ENCODE measurements around the gene PRPH. TPM values are rescaled to one million over a fixed set of nuclear protein-coding genes. Genes with fewer than 3 reads are reported as not detected.

PRPH gene
- total and polyA plus RNA-seq, 2 donors (not counting 1 experiment from before 2014, with no cell fraction given), result not detected

DNA sequence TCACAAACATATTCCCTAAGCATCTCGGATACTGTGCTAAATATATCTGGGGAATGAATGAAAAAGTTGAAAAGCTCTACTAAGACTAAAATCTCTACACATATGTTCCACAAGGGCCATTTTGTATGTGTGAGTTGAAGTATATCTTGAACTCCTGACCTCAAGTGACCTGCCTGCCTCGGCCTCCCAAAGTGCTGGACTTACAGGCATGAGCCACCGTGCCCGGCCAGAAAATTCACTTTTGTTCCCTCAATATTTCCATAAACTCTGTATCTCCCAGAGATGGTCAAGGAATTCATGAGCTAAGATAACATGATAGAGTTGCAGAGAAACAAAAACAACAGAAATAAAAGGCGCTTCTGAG is 31.6 kb upstream of the PRPH start:
- Histone ChIP-seq H3K4me2 (replicated peaks; ENCODE audit: low read depth, low read length, poor library complexity, severe bottlenecking) (peak overlapping the region; percentile 92), H3K36me3 (replicated peaks in 1 of 2; ENCODE audit: control extremely low read depth in 1 of 2, control insufficient read depth in 1 of 2, extremely low read depth in 1 of 2, insufficient read depth in 2 of 2, low read length in 1 of 2) (no peaks in the 10 kb centered on the region), H3K9me3 (ENCODE audit: control extremely low read depth in 1 of 3, control insufficient read depth in 2 of 3, insufficient read depth in 1 of 3, low read length in 2 of 3) (no peaks in the 10 kb centered on the region), H3K79me2 (ENCODE audit: control insufficient read depth, insufficient read depth, low read length) (peaks cover 33% of the 10 kb centered on the region), H3K4me1 (ENCODE audit: control insufficient read depth in 2 of 2, insufficient read depth in 2 of 2, low read length in 2 of 2) (peaks cover 4 to 12% of the 10 kb centered on the region in 2 donors), H3K27me3 (replicated peaks in 1 of 4; ENCODE audit: control extremely low read depth in 1 of 4, control insufficient read depth in 3 of 4, insufficient read depth in 4 of 4, low read length in 3 of 4) (no peaks in the 10 kb centered on the region), H4K20me1 (ENCODE audit: control insufficient read depth, insufficient read depth, low read length, poor library complexity, severe bottlenecking) (no peaks in the 10 kb centered on the region), H3K4me3 (ENCODE audit: control extremely low read depth in 1 of 5, extremely low read depth in 1 of 5, insufficient read depth in 1 of 5, low read depth in 2 of 5, low read length in 4 of 5) (no peak overlapping the region), H2AFZ (ENCODE audit: insufficient read depth, low read depth, low read length, poor library complexity, severe bottlenecking) (no peak overlapping the region), H3K27ac (ENCODE audit: low read length in 2 of 2) (no peak overlapping the region), H3K9ac (ENCODE audit: low read length) (no peak overlapping the region)
- peak overlapping the region; percentile 46 for H3K27ac Mint-ChIP-seq
- CTCF ChIA-PET, result interaction anchor here (0.7 to 1.2 kb wide), 6 partner anchors 28 to 200 kb away, joined by 3 to 6 read pairs (median 3); partner anchors contain the start of gene LMBR1L
- intact Hi-C loops (cut with micrococcal nuclease), result no loop called here
- 100% methylated on average over 1 of the region's 5 CpGs for WGBS (ENCODE audit: insufficient coverage)
- DNase-seq, result no peak
- peaks cover 20% of the 10 kb centered on the region for H3K4me1 Mint-ChIP-seq
- H3K27me3 Mint-ChIP-seq, result no peaks in the 10 kb centered on the region
- peak overlapping the region; percentile 90 for H3K4me3 Mint-ChIP-seq
- no peaks in the 10 kb centered on the region for H3K9me3 Mint-ChIP-seq (ENCODE audit: insufficient read depth)
- no peak for TF ChIP-seq EZH2 (IDR thresholded peaks at IDR 0.05; ENCODE audit: borderline replicate concordance, insufficient read depth, low read depth, low read length, poor library complexity, severe bottlenecking)
- no peak for TF ChIP-seq CTCF (IDR thresholded peaks at IDR 0.05)
- ATAC-seq (ENCODE audit: low read depth), result no peak
- POLR2A ChIA-PET, result interaction anchor here (0.6 to 0.7 kb wide), 2 partner anchors 62 to 925 kb away, joined by 4 to 8 read pairs; no protein-coding TSS in a partner anchor

GRCh38 chr12:49264466-49264872 is 30.5 kb upstream of the PRPH start:
- H3K4me3 Mint-ChIP-seq, result peak overlapping the region; percentile 97
- no peaks in the 10 kb centered on the region for H3K9me3 Mint-ChIP-seq (ENCODE audit: insufficient read depth)
- peak overlapping the region; percentile 92 for H3K4me2 ChIP-seq (replicated peaks; ENCODE audit: low read depth, low read length, poor library complexity, severe bottlenecking)
- peak overlapping the region; percentile 42 to 98 (median 83) for H3K4me3 ChIP-seq (ENCODE audit: control extremely low read depth in 1 of 5, extremely low read depth in 1 of 5, insufficient read depth in 1 of 5, low read depth in 2 of 5, low read length in 4 of 5)
- peaks cover 20% of the 10 kb centered on the region for H3K4me1 Mint-ChIP-seq
- POLR2A ChIA-PET, result interaction anchor here (1.3 to 1.5 kb wide), 3 partner anchors 31 to 154 kb away, joined by 4 to 9 read pairs (median 7); partner anchors contain the start of genes LMBR1L, PRPH and TUBA1A
- H3K27me3 Mint-ChIP-seq, result no peaks in the 10 kb centered on the region
- TF ChIP-seq CTCF (IDR thresholded peaks at IDR 0.05) (no peak), EZH2 (IDR thresholded peaks at IDR 0.05; ENCODE audit: borderline replicate concordance, insufficient read depth, low read depth, low read length, poor library complexity, severe bottlenecking) (no peak)
- peaks cover 33% of the 10 kb centered on the region for H3K79me2 ChIP-seq (ENCODE audit: control insufficient read depth, insufficient read depth, low read length)
- H2AFZ ChIP-seq (ENCODE audit: insufficient read depth, low read depth, low read length, poor library complexity, severe bottlenecking), result peak overlapping the region; percentile 93
- under 1% methylated on average over 35 of the region's 35 CpGs for WGBS (ENCODE audit: insufficient coverage)
- CTCF ChIA-PET, result interaction anchor here (0.8 kb wide), 1 partner anchor 29 kb away, joined by 4 read pairs; no protein-coding TSS in a partner anchor
- H3K9ac ChIP-seq (ENCODE audit: low read length), result peak overlapping the region; percentile 92
- ATAC-seq (ENCODE audit: low read depth), result peak; percentile 42
- DNase-seq, result peak; percentile 73
- H3K27me3 ChIP-seq (replicated peaks in 1 of 4; ENCODE audit: control extremely low read depth in 1 of 4, control insufficient read depth in 3 of 4, insufficient read depth in 4 of 4, low read length in 3 of 4), result no peaks in the 10 kb centered on the region
- intact Hi-C loops (cut with micrococcal nuclease), result loop anchor here (2.0 kb wide), 2 partner anchors 72 to 76 kb away; partner anchors contain the start of genes C1QL4 and TUBA1A
- no peaks in the 10 kb centered on the region for H3K36me3 ChIP-seq (replicated peaks in 1 of 2; ENCODE audit: control extremely low read depth in 1 of 2, control insufficient read depth in 1 of 2, extremely low read depth in 1 of 2, insufficient read depth in 2 of 2, low read length in 1 of 2)
- H4K20me1 ChIP-seq (ENCODE audit: control insufficient read depth, insufficient read depth, low read length, poor library complexity, severe bottlenecking), result no peaks in the 10 kb centered on the region
- peak overlapping the region; percentile 12 to 80 for H3K27ac ChIP-seq (ENCODE audit: low read length in 2 of 2)
- H3K9me3 ChIP-seq (ENCODE audit: control extremely low read depth in 1 of 3, control insufficient read depth in 2 of 3, insufficient read depth in 1 of 3, low read length in 2 of 3), result no peaks in the 10 kb centered on the region
- peaks cover 4 to 12% of the 10 kb centered on the region in 2 donors for H3K4me1 ChIP-seq (ENCODE audit: control insufficient read depth in 2 of 2, insufficient read depth in 2 of 2, low read length in 2 of 2)
- H3K27ac Mint-ChIP-seq, result peak overlapping the region; percentile 76
